GM19023 (cell line): ENCODE measurements around the gene RGS12.

Experiments
- ATAC-seq: cut with Tn5 transposase; IDR thresholded peaks from one replicate; pipeline ENCODE4 v1.9.1; 2021; ENCODE audit warnings: mild to moderate bottlenecking, moderate library complexity; ENCODE audit not compliant: unreplicated experiment

The RGS12 gene

GRCh38 chr4:3252831-3253641 lies 39.8 kb upstream of the RGS12 start:
- no peak for ATAC-seq

DNA sequence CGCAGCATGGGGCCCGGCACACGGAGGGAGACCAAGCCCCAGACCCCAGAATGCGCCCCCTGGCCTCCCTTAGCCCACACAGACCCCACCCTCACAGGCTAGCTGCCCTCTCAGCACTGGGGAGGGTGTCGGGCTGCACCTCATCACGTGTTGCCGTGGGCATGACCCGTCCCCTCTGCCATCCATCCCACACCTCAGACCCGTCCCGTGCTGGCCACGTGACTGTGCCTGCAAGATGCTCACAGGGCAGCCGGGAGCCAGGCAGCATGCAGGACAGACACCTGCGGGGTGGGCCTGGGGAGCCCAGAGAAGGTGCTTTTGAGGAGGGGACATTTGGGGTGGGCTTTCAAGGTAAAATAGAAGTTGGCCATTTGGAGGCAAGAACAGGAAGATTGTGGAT lies 39.0 kb upstream of the RGS12 start:
- no peak for ATAC-seq

- ATAC-seq: no peak
Observed at GRCh38 chr4:3254302-3255131, 38.3 kb upstream of the RGS12 start.

GRCh38 chr4:3255611-3256186 lies 37.1 kb upstream of the RGS12 start:
- ATAC-seq: no peak

DNA sequence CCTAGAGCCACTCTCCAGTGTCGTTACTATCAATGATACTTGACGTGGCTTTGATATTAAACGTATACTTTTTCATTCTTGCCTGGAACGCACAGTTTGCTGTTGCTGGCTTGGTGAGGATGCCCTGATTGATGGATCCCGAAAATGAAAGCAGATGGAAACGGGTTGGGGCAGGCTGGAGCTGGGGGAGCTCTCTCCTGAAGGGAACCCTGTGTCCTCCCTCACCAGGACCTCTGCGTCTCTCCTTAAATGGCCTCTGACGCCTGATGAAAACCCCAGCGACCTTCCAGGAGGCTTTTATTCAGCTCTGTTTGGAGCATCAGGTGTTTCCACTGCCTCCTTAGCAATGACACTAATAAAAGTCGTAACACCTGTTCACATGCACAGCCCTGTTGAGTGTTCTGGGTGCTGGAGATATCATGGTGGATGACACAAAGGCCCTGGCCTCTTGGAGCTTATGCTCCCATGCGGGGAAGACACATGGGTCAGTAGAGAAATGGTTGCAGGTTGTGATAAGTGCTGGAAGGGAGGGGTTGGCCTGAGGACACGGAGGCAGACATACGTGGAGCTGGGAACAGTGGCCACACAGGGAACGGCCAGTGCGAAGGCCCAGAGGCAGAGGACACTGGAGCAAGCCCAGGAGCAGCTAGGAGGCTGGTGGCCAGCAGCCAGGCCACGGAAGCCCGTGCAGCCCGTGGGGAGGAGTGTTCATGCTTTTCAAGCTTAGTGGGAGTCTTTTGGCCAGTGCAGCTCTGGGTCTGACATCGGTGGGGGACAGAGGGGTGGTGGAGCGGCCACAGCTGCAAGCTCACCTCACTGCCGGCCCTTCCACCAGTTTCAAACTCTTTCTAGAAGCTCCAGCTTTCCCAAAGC lies 36.4 kb upstream of the RGS12 start:
- no peak for ATAC-seq

DNA sequence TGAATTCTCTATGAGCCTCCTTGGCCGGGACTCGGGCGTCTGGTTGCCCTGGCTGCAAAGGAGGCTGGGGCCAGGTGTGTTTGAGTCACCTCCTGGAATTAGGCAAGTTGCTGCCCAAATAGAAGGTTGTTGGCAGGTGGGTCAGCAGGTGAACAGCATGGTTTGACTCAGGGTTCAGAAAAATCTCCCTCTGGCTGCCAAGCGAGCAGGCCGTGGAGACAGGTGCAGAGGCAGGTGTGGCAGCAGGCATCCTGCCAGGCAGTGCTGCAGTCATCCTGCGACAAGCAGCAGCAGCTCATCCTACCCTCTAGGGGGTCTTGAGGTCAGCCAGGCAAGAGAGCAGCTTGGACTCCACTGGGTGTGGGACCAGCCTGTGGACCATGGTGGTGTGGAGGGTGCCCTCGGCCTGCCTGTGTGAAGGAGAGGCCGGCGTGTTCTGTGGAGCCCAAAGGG lies 35.7 kb upstream of the RGS12 start:
- no peak for ATAC-seq

GRCh38 chr4:3257556-3258482 lies 35.0 kb upstream of the RGS12 start:
- no peak for ATAC-seq

- no peak for ATAC-seq
Observed at GRCh38 chr4:3261411-3262207, 31.2 kb upstream of the RGS12 start.

GRCh38 chr4:3262208-3263052 lies 30.4 kb upstream of the RGS12 start:
- ATAC-seq: no peak

- ATAC-seq: no peak
Observed at GRCh38 chr4:3263053-3263875, 29.6 kb upstream of the RGS12 start.

DNA sequence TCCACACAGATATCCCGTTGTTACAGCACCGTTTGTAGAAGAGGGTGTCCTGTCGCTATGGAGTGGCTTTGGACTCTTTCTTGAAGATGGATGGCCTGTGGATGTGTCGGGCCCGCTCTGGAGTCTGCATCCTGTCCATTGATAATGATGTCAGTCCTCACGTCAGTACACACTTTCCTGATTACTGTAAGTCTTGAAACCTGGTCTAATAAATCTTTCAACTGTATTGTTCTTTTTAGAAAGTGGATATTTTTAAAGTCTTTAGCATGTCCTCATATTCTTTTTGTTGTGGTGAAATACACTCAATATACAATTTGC lies 29.0 kb upstream of the RGS12 start:
- no peak for ATAC-seq

DNA sequence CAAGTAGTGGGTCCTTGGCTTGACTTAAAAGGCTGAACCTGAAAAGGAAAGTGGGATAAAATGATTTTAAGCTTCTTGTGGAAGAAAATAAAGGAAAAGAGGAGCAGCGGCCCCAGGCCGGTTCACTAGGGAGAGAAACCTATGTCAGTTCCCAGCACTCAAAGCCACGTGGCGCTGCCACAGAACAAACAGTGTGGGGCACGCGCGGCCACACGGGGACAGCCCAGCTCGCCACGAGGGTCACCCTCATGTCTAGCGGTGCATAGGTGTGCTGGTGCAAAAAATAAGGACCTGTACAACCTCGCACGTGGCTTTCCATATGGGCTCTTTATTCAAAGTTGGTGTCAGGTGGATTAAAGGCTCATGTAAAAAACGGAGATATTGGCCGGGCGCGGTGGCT lies 26.7 kb upstream of the RGS12 start:
- ATAC-seq: no peak

- no peak for ATAC-seq
Observed at GRCh38 chr4:3267576-3268394, 25.0 kb upstream of the RGS12 start.

DNA sequence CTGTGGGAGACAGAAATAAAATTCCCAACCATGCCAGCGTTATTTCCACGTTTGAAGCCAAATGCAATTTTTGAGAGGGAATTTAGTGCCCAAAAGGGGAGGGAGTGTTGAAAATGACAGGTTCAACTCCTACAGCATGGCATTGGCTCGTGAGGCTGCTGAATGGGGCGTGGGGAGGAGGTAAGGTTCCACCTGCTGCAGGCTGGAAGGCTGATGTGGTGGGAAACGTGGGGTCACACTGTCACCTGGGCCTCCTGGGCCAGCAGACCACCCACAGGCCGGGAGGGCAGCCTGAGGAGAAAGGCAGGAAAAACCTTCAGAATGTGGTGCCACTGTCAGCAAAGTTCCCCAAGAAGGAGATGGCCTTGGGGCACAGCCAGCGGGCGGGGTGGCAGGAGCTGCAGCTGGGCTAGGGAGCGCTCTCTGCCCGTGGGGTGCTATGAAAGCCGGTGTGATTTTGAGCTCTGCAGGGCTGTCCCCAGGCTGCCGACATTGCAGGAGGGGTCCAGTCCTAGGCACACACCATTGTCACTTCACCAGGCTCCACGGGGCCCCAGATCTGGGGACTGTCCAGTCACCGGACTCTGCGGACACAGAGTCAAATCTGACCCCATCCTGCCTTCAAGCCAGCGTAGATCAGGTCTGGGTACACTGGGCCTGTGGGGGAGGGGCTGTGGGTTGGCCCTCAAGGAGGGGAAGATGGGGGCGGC lies 24.3 kb upstream of the RGS12 start:
- no peak for ATAC-seq

- ATAC-seq: no peak
Observed at GRCh38 chr4:3269105-3269927, 23.5 kb upstream of the RGS12 start.
